ENCODE results near the gene MAST4.

The MAST4 gene

GRCh38 chr5:67192719-67193438 is 596.7 kb downstream of the MAST4 start:
- DNase-seq: no peak
- Histone ChIP-seq H3K36me3 (no peaks in the 10 kb centered on the region), H3K27me3 (no peaks in the 10 kb centered on the region), H3K4me1 (peaks cover 2% of the 10 kb centered on the region; the same call in 1 of the 2 replicates), H3K9me3 (no peaks in the 10 kb centered on the region), H3K4me3 (ENCODE audit: low read depth, low read length) (no peak overlapping the region)
- TF ChIP-seq, protein P1, sequence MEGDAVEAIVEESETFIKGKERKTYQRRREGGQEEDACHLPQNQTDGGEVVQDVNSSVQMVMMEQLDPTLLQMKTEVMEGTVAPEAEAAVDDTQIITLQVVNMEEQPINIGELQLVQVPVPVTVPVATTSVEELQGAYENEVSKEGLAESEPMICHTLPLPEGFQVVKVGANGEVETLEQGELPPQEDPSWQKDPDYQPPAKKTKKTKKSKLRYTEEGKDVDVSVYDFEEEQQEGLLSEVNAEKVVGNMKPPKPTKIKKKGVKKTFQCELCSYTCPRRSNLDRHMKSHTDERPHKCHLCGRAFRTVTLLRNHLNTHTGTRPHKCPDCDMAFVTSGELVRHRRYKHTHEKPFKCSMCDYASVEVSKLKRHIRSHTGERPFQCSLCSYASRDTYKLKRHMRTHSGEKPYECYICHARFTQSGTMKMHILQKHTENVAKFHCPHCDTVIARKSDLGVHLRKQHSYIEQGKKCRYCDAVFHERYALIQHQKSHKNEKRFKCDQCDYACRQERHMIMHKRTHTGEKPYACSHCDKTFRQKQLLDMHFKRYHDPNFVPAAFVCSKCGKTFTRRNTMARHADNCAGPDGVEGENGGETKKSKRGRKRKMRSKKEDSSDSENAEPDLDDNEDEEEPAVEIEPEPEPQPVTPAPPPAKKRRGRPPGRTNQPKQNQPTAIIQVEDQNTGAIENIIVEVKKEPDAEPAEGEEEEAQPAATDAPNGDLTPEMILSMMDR (IDR thresholded peaks at IDR 0.05; ENCODE audit: low read depth, low read length): no peak

GRCh38 chr5:67193439-67193807 is 597.2 kb downstream of the MAST4 start:
- no peak for DNase-seq
- peaks cover 2% of the 10 kb centered on the region; the same call in 1 of the 2 replicates for H3K4me1 ChIP-seq
- H3K27me3 ChIP-seq: no peaks in the 10 kb centered on the region
- H3K9me3 ChIP-seq: no peaks in the 10 kb centered on the region; the same call in 1 of the 2 replicates
- no peak overlapping the region for H3K4me3 ChIP-seq (ENCODE audit: low read depth, low read length)
- no peaks in the 10 kb centered on the region for H3K36me3 ChIP-seq
- TF ChIP-seq, protein P1 (IDR thresholded peaks at IDR 0.05; ENCODE audit: low read depth, low read length): no peak

- H3K36me3 ChIP-seq: no peaks in the 10 kb centered on the region
- no peaks in the 10 kb centered on the region for H3K27me3 ChIP-seq
- H3K4me1 ChIP-seq: peaks cover 2% of the 10 kb centered on the region; the same call in 1 of the 2 replicates
- no peak for DNase-seq
- TF ChIP-seq, protein P1 (IDR thresholded peaks at IDR 0.05; ENCODE audit: low read depth, low read length): no peak
- H3K4me3 ChIP-seq (ENCODE audit: low read depth, low read length): no peak overlapping the region
- H3K9me3 ChIP-seq: peaks cover 2% of the 10 kb centered on the region; the same call in 1 of the 2 replicates
Measured at GRCh38 chr5:67194166-67194565, 598.0 kb downstream of the MAST4 start.

- DNase-seq: no peak
- H3K36me3 ChIP-seq: no peaks in the 10 kb centered on the region
- H3K27me3 ChIP-seq: no peaks in the 10 kb centered on the region
- TF ChIP-seq, protein P1 (IDR thresholded peaks at IDR 0.05; ENCODE audit: low read depth, low read length): no peak
- no peaks in the 10 kb centered on the region for H3K4me1 ChIP-seq
- H3K9me3 ChIP-seq: peaks cover 2% of the 10 kb centered on the region; the same call in 1 of the 2 replicates
- H3K4me3 ChIP-seq (ENCODE audit: low read depth, low read length): no peak overlapping the region
Measured at GRCh38 chr5:67195406-67196275, 599.4 kb downstream of the MAST4 start.

DNA sequence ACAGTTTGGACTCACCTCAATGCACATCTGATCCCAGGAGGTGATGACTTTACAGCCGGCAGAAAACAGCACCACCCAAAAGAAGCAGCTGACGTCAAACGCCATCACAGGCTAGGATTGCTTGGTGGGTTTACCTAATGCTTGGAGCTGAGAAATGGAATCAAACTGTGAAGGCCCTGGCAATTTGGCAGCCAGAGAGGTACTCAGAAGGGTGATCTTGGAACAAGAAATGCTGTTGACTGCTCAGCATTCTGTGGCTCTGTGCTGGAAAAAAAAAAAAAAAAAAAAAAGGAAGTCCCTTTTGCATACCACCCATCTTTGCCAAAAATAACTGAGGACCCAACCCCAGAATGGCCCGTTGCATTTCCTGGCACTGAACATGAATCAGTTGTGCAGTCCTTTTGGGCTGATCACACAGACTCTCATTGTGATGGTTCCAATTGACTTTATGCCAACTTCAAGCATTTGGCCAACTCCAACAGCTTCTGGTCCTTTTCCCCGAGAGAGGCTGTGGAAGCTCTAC is 600.4 kb downstream of the MAST4 start, which contains the start of gene CD180:
Gene CD180 (minus strand): TSS at position 263 of the 523 bp plus-strand sequence. CDS start 158 bp downstream, at position 105.
- no peaks in the 10 kb centered on the region for H3K4me1 ChIP-seq
- peaks cover 2% of the 10 kb centered on the region; the same call in 1 of the 2 replicates for H3K9me3 ChIP-seq
- H3K36me3 ChIP-seq: no peaks in the 10 kb centered on the region
- TF ChIP-seq, protein P1 (IDR thresholded peaks at IDR 0.05; ENCODE audit: low read depth, low read length): no peak
- H3K27me3 ChIP-seq: no peaks in the 10 kb centered on the region
- H3K4me3 ChIP-seq (ENCODE audit: low read depth, low read length): no peak within 1 kb of the TSS
- no peak for DNase-seq

Measured in BE2C (cell line).